ENCODE measurements around the gene TFIP11.

DNA sequence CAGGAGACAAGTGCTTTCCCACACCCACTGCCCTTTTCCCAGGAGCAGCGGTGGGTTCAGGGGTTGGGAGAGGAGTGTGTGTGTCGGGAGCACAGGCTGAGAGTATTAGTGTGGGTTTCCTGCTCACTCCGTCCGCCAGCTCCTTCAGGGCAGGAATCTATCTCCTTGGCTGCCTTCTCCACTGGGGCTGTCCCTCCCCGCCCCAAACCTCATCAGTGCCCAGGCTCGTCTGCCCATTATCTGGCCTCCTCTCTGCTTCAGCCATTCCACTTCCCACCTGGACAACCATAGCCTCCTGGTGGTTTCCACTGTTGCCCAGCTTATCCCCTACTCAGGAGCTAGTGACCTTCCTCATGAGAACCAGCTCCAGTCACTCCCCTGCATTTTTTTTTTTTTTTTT lies 63.3 kb downstream of the TFIP11 start:
- TF ChIP-seq SMC3 (IDR thresholded peaks at IDR 0.05) = no peak
- TF ChIP-seq, protein P1, sequence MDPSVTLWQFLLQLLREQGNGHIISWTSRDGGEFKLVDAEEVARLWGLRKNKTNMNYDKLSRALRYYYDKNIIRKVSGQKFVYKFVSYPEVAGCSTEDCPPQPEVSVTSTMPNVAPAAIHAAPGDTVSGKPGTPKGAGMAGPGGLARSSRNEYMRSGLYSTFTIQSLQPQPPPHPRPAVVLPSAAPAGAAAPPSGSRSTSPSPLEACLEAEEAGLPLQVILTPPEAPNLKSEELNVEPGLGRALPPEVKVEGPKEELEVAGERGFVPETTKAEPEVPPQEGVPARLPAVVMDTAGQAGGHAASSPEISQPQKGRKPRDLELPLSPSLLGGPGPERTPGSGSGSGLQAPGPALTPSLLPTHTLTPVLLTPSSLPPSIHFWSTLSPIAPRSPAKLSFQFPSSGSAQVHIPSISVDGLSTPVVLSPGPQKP (IDR thresholded peaks at IDR 0.05; ENCODE audit: low read depth, low read length) = no peak
- TF ChIP-seq HMGXB4 (CRISPR knock-in tag; IDR thresholded peaks at IDR 0.05; ENCODE audit: borderline replicate concordance) = no peak
- TF ChIP-seq CEBPB (IDR thresholded peaks at IDR 0.05) = no peak
- TF ChIP-seq, protein P2, sequence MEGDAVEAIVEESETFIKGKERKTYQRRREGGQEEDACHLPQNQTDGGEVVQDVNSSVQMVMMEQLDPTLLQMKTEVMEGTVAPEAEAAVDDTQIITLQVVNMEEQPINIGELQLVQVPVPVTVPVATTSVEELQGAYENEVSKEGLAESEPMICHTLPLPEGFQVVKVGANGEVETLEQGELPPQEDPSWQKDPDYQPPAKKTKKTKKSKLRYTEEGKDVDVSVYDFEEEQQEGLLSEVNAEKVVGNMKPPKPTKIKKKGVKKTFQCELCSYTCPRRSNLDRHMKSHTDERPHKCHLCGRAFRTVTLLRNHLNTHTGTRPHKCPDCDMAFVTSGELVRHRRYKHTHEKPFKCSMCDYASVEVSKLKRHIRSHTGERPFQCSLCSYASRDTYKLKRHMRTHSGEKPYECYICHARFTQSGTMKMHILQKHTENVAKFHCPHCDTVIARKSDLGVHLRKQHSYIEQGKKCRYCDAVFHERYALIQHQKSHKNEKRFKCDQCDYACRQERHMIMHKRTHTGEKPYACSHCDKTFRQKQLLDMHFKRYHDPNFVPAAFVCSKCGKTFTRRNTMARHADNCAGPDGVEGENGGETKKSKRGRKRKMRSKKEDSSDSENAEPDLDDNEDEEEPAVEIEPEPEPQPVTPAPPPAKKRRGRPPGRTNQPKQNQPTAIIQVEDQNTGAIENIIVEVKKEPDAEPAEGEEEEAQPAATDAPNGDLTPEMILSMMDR (IDR thresholded peaks at IDR 0.05) = no peak
- no peak for TF ChIP-seq RAD21 (conservative IDR thresholded peaks at IDR 0.05 in 1 of 2, IDR thresholded peaks at IDR 0.05 in 1 of 2)
- TF ChIP-seq, protein P3, sequence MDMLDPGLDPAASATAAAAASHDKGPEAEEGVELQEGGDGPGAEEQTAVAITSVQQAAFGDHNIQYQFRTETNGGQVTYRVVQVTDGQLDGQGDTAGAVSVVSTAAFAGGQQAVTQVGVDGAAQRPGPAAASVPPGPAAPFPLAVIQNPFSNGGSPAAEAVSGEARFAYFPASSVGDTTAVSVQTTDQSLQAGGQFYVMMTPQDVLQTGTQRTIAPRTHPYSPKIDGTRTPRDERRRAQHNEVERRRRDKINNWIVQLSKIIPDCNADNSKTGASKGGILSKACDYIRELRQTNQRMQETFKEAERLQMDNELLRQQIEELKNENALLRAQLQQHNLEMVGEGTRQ (IDR thresholded peaks at IDR 0.05) = no peak
- no peak for TF ChIP-seq EP300 (IDR thresholded peaks at IDR 0.05)
- TF ChIP-seq JUN (IDR thresholded peaks at IDR 0.05) = no peak
- TF ChIP-seq REST (IDR thresholded peaks at IDR 0.05) = no peak

All from A549 (cell line).